ENCODE results near the gene HSPA1A.

HSPA1A gene

DNA sequence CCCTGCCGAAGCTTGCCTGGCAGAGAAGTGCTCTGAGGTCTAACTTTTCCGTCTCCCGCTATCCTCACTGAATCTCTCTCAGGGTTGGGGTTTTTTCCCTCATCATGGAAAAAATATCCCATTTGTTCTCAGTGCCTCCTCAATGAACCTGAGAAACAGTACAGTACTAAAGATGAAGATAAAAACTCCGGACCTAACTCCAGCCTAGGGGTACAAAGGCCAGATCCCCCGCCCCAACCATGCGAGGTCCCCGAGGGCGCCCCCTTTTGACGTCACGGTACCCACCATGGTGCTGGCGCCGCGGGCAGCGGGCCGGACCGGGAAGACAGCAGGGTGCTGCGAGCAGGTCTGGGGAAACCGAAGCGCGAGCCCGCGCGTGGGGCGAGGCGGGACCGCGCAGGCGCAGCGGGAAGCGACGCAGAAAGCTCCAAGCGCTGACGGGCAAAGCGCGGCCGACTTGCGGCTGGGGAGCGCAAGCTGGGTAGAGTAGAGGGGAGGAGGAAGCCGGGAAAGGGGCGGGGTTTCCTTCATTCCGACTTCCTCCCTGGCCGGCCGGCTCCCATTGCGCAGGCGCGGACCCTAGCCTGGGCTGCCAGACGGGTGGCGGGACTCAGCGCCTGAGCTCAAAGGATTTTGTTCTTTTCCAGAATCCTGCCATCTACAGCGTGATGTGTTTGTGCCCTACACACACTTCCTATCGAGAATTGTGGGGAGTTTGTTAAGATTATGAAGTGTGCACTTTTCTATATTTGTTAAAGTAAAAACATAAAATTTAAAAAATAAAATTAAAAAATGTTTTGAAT is 8.7 kb upstream of the HSPA1A start, which contains the start of gene LSM2 (continued):
- TF ChIP-seq, protein P1, sequence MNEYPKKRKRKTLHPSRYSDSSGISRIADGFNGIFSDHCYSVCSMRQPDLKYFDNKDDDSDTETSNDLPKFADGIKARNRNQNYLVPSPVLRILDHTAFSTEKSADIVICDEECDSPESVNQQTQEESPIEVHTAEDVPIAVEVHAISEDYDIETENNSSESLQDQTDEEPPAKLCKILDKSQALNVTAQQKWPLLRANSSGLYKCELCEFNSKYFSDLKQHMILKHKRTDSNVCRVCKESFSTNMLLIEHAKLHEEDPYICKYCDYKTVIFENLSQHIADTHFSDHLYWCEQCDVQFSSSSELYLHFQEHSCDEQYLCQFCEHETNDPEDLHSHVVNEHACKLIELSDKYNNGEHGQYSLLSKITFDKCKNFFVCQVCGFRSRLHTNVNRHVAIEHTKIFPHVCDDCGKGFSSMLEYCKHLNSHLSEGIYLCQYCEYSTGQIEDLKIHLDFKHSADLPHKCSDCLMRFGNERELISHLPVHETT (tag by site-specific recombination; IDR thresholded peaks at IDR 0.05): 0 out of 2 replicates have a peak, but pooled peaks have one; percentile 27
- TF ChIP-seq WT1 (tag by site-specific recombination; IDR thresholded peaks at IDR 0.05) (peak; percentile 45; the same call in 1 of the 2 replicates), MZF1 (tag by site-specific recombination; IDR thresholded peaks at IDR 0.05; ENCODE audit: borderline replicate concordance) (no peak), ZNF529 (tag by site-specific recombination; IDR thresholded peaks at IDR 0.05; ENCODE audit: insufficient replicate concordance) (no peak), HOXD13 (CRISPR knock-in tag; IDR thresholded peaks at IDR 0.05; ENCODE audit: borderline replicate concordance) (no peak), ZNF391 (tag by site-specific recombination; IDR thresholded peaks at IDR 0.05; ENCODE audit: borderline replicate concordance, low read depth) (0 out of 2 replicates have a peak, but pooled peaks have one; percentile 47), ZNF174 (tag by site-specific recombination; IDR thresholded peaks at IDR 0.05) (no peak), ZNF785 (tag by site-specific recombination; IDR thresholded peaks at IDR 0.05) (no peak), ZNF768 (tag by site-specific recombination; IDR thresholded peaks at IDR 0.05) (no peak), ZNF707 (tag by site-specific recombination; IDR thresholded peaks at IDR 0.05) (no peak), ZFP37 (tag by site-specific recombination; IDR thresholded peaks at IDR 0.05) (peak; percentile 76), ZNF530 (tag by site-specific recombination; IDR thresholded peaks at IDR 0.05; ENCODE audit: low read depth) (no peak), HOXC10 (CRISPR knock-in tag; IDR thresholded peaks at IDR 0.05) (no peak), TRIM28 (IDR thresholded peaks at IDR 0.05; ENCODE audit: borderline replicate concordance, low read length) (no peak), ZNF544 (tag by site-specific recombination; IDR thresholded peaks at IDR 0.05) (no peak), ZNF610 (tag by site-specific recombination; IDR thresholded peaks at IDR 0.05; ENCODE audit: borderline replicate concordance) (peak; percentile 57; the same call in 1 of the 2 replicates), OVOL3 (tag by site-specific recombination; IDR thresholded peaks at IDR 0.05) (no peak), ZNF654 (tag by site-specific recombination; IDR thresholded peaks at IDR 0.05; ENCODE audit: low read depth) (no peak), ZBTB20 (tag by site-specific recombination; IDR thresholded peaks at IDR 0.05) (peak; percentile 60; the same call in 1 of the 2 replicates)
- TF ChIP-seq, protein P2, sequence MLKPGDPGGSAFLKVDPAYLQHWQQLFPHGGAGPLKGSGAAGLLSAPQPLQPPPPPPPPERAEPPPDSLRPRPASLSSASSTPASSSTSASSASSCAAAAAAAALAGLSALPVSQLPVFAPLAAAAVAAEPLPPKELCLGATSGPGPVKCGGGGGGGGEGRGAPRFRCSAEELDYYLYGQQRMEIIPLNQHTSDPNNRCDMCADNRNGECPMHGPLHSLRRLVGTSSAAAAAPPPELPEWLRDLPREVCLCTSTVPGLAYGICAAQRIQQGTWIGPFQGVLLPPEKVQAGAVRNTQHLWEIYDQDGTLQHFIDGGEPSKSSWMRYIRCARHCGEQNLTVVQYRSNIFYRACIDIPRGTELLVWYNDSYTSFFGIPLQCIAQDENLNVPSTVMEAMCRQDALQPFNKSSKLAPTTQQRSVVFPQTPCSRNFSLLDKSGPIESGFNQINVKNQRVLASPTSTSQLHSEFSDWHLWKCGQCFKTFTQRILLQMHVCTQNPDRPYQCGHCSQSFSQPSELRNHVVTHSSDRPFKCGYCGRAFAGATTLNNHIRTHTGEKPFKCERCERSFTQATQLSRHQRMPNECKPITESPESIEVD (tag by site-specific recombination; IDR thresholded peaks at IDR 0.05): no peak
- TF ChIP-seq, protein P3, sequence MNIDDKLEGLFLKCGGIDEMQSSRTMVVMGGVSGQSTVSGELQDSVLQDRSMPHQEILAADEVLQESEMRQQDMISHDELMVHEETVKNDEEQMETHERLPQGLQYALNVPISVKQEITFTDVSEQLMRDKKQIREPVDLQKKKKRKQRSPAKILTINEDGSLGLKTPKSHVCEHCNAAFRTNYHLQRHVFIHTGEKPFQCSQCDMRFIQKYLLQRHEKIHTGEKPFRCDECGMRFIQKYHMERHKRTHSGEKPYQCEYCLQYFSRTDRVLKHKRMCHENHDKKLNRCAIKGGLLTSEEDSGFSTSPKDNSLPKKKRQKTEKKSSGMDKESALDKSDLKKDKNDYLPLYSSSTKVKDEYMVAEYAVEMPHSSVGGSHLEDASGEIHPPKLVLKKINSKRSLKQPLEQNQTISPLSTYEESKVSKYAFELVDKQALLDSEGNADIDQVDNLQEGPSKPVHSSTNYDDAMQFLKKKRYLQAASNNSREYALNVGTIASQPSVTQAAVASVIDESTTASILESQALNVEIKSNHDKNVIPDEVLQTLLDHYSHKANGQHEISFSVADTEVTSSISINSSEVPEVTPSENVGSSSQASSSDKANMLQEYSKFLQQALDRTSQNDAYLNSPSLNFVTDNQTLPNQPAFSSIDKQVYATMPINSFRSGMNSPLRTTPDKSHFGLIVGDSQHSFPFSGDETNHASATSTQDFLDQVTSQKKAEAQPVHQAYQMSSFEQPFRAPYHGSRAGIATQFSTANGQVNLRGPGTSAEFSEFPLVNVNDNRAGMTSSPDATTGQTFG (tag by site-specific recombination; IDR thresholded peaks at IDR 0.05; ENCODE audit: borderline replicate concordance): no peak
- TF ChIP-seq, protein P4, sequence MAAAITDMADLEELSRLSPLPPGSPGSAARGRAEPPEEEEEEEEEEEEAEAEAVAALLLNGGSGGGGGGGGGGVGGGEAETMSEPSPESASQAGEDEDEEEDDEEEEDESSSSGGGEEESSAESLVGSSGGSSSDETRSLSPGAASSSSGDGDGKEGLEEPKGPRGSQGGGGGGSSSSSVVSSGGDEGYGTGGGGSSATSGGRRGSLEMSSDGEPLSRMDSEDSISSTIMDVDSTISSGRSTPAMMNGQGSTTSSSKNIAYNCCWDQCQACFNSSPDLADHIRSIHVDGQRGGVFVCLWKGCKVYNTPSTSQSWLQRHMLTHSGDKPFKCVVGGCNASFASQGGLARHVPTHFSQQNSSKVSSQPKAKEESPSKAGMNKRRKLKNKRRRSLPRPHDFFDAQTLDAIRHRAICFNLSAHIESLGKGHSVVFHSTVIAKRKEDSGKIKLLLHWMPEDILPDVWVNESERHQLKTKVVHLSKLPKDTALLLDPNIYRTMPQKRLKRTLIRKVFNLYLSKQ (tag by site-specific recombination; IDR thresholded peaks at IDR 0.05; ENCODE audit: borderline replicate concordance): no peak
- TF ChIP-seq, protein P5, sequence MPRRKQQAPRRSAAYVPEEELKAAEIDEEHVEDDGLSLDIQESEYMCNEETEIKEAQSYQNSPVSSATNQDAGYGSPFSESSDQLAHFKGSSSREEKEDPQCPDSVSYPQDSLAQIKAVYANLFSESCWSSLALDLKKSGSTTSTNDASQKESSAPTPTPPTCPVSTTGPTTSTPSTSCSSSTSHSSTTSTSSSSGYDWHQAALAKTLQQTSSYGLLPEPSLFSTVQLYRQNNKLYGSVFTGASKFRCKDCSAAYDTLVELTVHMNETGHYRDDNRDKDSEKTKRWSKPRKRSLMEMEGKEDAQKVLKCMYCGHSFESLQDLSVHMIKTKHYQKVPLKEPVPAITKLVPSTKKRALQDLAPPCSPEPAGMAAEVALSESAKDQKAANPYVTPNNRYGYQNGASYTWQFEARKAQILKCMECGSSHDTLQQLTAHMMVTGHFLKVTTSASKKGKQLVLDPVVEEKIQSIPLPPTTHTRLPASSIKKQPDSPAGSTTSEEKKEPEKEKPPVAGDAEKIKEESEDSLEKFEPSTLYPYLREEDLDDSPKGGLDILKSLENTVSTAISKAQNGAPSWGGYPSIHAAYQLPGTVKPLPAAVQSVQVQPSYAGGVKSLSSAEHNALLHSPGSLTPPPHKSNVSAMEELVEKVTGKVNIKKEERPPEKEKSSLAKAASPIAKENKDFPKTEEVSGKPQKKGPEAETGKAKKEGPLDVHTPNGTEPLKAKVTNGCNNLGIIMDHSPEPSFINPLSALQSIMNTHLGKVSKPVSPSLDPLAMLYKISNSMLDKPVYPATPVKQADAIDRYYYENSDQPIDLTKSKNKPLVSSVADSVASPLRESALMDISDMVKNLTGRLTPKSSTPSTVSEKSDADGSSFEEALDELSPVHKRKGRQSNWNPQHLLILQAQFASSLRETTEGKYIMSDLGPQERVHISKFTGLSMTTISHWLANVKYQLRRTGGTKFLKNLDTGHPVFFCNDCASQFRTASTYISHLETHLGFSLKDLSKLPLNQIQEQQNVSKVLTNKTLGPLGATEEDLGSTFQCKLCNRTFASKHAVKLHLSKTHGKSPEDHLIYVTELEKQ (tag by site-specific recombination; IDR thresholded peaks at IDR 0.05; ENCODE audit: borderline replicate concordance): no peak
- TF ChIP-seq, protein P6, sequence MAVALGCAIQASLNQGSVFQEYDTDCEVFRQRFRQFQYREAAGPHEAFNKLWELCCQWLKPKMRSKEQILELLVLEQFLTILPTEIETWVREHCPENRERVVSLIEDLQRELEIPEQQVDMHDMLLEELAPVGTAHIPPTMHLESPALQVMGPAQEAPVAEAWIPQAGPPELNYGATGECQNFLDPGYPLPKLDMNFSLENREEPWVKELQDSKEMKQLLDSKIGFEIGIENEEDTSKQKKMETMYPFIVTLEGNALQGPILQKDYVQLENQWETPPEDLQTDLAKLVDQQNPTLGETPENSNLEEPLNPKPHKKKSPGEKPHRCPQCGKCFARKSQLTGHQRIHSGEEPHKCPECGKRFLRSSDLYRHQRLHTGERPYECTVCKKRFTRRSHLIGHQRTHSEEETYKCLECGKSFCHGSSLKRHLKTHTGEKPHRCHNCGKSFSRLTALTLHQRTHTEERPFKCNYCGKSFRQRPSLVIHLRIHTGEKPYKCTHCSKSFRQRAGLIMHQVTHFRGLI (tag by site-specific recombination; IDR thresholded peaks at IDR 0.05): no peak
- TF ChIP-seq, protein P7, sequence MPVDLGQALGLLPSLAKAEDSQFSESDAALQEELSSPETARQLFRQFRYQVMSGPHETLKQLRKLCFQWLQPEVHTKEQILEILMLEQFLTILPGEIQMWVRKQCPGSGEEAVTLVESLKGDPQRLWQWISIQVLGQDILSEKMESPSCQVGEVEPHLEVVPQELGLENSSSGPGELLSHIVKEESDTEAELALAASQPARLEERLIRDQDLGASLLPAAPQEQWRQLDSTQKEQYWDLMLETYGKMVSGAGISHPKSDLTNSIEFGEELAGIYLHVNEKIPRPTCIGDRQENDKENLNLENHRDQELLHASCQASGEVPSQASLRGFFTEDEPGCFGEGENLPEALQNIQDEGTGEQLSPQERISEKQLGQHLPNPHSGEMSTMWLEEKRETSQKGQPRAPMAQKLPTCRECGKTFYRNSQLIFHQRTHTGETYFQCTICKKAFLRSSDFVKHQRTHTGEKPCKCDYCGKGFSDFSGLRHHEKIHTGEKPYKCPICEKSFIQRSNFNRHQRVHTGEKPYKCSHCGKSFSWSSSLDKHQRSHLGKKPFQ (tag by site-specific recombination; IDR thresholded peaks at IDR 0.05): no peak; the same call in 1 of the 2 replicates

Data from HEK293 (cell line).